ENCODE measurements around the gene SEPTIN11. TPM values are rescaled to one million over a fixed set of nuclear protein-coding genes. Genes with fewer than 3 reads are reported as not detected.

The SEPTIN11 gene
- total and polyA plus RNA-seq, 2 of the 8 experiments (the other 6 are each of a cell fraction or from before 2014, with no cell fraction given) = 32.2 to 110 TPM

DNA sequence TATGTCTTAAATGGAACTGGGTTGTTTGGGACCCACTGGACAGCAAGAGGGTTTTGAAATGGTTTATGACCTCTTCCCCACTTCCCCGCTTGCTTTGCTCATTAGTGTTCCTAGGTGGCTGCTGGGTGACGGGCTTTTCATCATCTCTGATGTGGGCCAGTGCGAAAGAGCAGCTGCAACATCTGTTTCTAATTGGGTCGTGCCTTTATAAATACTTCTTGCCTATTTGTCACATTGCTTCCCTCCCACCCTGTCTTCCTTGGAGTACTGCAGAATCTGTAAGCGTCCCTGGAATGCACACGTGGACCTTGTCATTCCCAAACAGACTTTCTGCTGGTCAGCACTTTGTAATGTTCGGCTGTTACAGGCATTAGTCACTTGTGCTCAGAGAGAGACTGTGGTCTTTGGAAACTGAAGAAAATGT is 35.2 kb downstream of the SEPTIN11 start (continued):
- no peak for TF ChIP-seq CHD7 (IDR thresholded peaks at IDR 0.05; ENCODE audit: insufficient replicate concordance, low read length)
